Ectodermal cell (in vitro differentiated cells): ENCODE results near the gene TNMD.

Source experiments
- H3K27ac ChIP-seq: 2 replicates; pipeline ENCODE4 v1.7.0; 2013; ENCODE audit warnings: mild to moderate bottlenecking, low read depth, low read length; ENCODE audit not compliant: insufficient read depth, poor library complexity, severe bottlenecking
- H3K27me3 ChIP-seq: 2 replicates; pipeline ENCODE4 v1.7.0; 2013; ENCODE audit warnings: mild to moderate bottlenecking, low read length; ENCODE audit not compliant: insufficient read depth, control insufficient read depth, poor library complexity, severe bottlenecking
- H3K36me3 ChIP-seq: one replicate; pipeline ENCODE4 v1.7.0; 2013; ENCODE audit warnings: low read length; ENCODE audit not compliant: control insufficient read depth, insufficient read depth
- H3K4me1 ChIP-seq: one replicate; pipeline ENCODE4 v1.7.0; 2013; ENCODE audit warnings: low read length; ENCODE audit not compliant: control insufficient read depth, insufficient read depth
- H3K4me3 ChIP-seq: 2 replicates; pipeline ENCODE4 v1.7.0; 2013; ENCODE audit warnings: low read depth, low read length, control low read depth; ENCODE audit not compliant: insufficient read depth
- H3K9me3 ChIP-seq: 2 replicates; pipeline ENCODE4 v1.7.0; 2013; ENCODE audit warnings: mild to moderate bottlenecking, low read length, moderate library complexity; ENCODE audit not compliant: control insufficient read depth
- WGBS, 2 experiments: methylation state at CpG; one replicate each; pipeline ENCODE4 v1.1.7; 2013; ENCODE audit warnings: missing lambda C conversion rate in 2 of 2; 5-methylcytosine and 5-hydroxymethylcytosine counted together

Gene TNMD

GRCh38 chrX:100642290-100642689, 57.6 kb downstream of the TNMD start:
- Histone ChIP-seq H3K27me3 (no peaks in the 10 kb centered on the region), H3K9me3 (no peaks in the 10 kb centered on the region), H3K4me1 (no peaks in the 10 kb centered on the region), H3K36me3 (no peaks in the 10 kb centered on the region), H3K27ac (no peak overlapping the region), H3K4me3 (no peak overlapping the region)
- 74 to 76% methylated on average over 1 of the region's 3 CpGs for WGBS, 2 experiments

DNA sequence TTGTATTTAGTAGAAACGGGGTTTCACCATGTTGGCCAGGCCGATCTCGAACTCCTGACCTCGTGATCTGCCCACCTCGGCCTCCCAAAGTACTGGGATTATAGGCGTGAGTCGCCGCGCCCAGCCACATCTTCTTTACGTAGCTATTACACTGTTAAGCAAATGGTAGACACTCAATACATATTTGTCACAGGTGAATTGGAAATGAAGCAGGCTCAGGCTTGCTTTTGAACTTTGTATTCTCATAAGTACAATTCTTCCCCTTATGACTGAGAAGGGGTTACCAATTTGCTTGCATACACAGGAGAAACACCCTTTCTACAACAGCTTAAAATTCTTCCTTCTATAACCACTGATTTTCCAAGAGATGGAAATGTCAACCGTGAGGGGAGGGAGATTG, 58.5 kb downstream of the TNMD start:
- Histone ChIP-seq H3K27ac (no peak overlapping the region), H3K4me3 (no peak overlapping the region), H3K36me3 (no peaks in the 10 kb centered on the region), H3K27me3 (no peaks in the 10 kb centered on the region), H3K9me3 (no peaks in the 10 kb centered on the region), H3K4me1 (no peaks in the 10 kb centered on the region)
- 92 to 97% methylated on average over 10 of the region's 11 CpGs for WGBS, 2 experiments

DNA sequence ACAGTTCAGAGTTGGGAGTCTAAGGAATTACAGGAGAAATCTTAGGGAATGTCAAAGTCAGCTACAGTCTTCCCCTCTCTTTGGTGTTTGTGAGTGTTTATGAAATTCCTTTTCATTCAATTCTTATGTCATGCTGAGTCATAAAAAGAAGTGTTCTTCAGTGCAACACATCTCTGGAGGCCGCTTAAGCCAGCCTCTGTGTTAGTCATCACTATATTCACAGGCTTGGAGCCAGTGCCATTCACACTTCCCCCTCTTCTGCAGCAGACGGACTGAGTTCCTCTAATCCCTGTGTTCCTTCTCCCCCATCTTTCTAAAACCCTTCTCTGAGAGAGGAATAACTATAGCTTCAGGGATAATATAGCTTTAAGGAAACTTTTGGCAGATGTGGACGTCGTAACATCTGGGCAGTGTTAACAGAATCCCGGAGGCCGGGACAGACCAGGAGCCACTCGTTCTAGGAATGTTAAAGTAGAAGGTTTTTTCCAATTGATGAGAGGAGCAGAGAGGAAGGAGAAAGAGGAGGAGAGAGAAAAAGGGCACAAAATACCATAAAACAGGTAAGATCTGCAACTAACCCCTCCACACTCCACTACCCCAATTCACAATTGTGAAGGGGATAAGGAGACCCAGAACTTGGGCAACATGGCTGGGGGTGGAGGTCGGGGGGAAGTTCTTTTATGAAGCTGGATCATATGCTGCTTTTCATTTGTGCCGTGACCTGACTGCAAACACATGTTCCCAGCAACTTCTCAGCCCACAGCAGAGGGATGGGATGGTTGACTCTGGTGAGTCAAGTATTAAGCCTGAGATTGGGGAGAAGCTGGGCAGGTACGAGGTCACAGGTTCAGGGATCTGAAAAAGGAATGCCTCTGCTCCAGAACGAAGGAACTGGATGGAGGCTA, 59.5 kb downstream of the TNMD start, which contains the start of gene SRPX2:
TSS of gene SRPX2 (plus strand) at position 244 of the 905 bp plus-strand sequence. CDS start 2,124 bp downstream, outside the sequence.
- Histone ChIP-seq H3K4me1 (peaks cover 7% of the 10 kb centered on the region), H3K9me3 (no peaks in the 10 kb centered on the region), H3K27me3 (no peaks in the 10 kb centered on the region), H3K36me3 (no peaks in the 10 kb centered on the region), H3K27ac (no peak within 1 kb of the TSS), H3K4me3 (no peak within 1 kb of the TSS)
- WGBS, 2 experiments, result 84 to 86% methylated on average over 10 of the region's 11 CpGs

- Histone ChIP-seq H3K4me3 (no peak overlapping the region), H3K4me1 (peaks cover 7% of the 10 kb centered on the region), H3K36me3 (no peaks in the 10 kb centered on the region), H3K27me3 (no peaks in the 10 kb centered on the region), H3K9me3 (no peaks in the 10 kb centered on the region), H3K27ac (no peak overlapping the region)
- WGBS, 2 experiments, result 88 to 92% methylated on average over 2 to 4 of the region's 4 CpGs
Observed at GRCh38 chrX:100645106-100645505, 60.4 kb downstream of the TNMD start.

DNA sequence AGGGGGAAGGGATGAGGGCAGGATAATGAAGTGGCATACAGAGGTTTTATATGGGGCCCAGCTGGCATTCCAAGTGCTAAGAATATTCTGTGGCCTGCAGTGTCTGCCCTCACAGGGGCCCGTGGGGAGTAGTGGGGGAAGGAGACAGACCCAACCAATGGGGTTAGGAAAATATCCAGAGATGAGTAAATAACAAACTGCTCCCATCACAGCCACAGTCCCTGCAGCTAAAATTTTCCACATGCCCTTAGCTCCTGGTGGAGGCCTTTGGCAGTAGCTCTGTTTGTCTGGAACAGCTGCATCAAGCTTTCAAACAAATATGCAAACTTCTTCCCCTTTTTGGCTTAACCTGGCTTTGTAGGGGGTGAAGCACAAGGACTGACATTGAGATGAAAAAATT, 62.4 kb downstream of the TNMD start:
- Histone ChIP-seq H3K27ac (no peak overlapping the region), H3K4me1 (peaks cover 7% of the 10 kb centered on the region), H3K9me3 (no peaks in the 10 kb centered on the region), H3K36me3 (no peaks in the 10 kb centered on the region), H3K27me3 (no peaks in the 10 kb centered on the region), H3K4me3 (no peak overlapping the region)
- 43% methylated on average over 1 of the region's 1 CpG for WGBS, 2 experiments

DNA sequence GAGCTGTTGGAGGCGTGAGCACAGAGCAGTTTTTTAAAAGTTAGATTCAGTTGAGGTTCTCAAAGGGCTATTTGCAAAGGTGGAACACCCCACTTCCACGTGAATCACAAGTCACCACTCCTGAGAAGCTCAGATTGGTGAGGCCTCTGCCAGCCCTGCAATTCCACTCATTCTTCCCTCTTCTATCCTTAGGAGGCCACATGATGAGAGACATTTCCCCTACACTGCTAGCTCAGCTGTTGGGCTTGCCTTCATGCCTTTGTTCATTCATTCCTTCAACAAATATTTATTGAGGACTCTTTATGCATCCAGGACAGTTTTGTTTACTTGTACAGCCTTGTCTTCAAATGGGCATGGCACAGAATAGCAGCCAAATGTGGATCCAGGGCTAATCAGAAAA, 63.0 kb downstream of the TNMD start:
- 75 to 89% methylated on average over 2 of the region's 2 CpGs for WGBS, 2 experiments
- H3K27ac ChIP-seq, result no peak overlapping the region
- H3K4me3 ChIP-seq, result no peak overlapping the region
- H3K4me1 ChIP-seq, result peaks cover 7% of the 10 kb centered on the region
- no peaks in the 10 kb centered on the region for H3K9me3 ChIP-seq
- H3K36me3 ChIP-seq, result no peaks in the 10 kb centered on the region
- H3K27me3 ChIP-seq, result no peaks in the 10 kb centered on the region

GRCh38 chrX:100648458-100649417, 64.0 kb downstream of the TNMD start:
- H3K4me3 ChIP-seq, result no peak overlapping the region
- peak overlapping the region; percentile 67 for H3K27ac ChIP-seq
- WGBS, 2 experiments, result 0 to 61% methylated on average over 2 to 6 of the region's 8 CpGs
- no peaks in the 10 kb centered on the region for H3K27me3 ChIP-seq
- H3K36me3 ChIP-seq, result no peaks in the 10 kb centered on the region
- peaks cover 7% of the 10 kb centered on the region for H3K4me1 ChIP-seq
- no peaks in the 10 kb centered on the region for H3K9me3 ChIP-seq
